ENCODE data around the gene TDP2. TPM values are rescaled to one million over a fixed set of nuclear protein-coding genes. Genes with fewer than 3 reads are reported as not detected.

TDP2 gene, protein sequence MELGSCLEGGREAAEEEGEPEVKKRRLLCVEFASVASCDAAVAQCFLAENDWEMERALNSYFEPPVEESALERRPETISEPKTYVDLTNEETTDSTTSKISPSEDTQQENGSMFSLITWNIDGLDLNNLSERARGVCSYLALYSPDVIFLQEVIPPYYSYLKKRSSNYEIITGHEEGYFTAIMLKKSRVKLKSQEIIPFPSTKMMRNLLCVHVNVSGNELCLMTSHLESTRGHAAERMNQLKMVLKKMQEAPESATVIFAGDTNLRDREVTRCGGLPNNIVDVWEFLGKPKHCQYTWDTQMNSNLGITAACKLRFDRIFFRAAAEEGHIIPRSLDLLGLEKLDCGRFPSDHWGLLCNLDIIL
- total RNA-seq, result 10 to 100 TPM; 45.7 to 73.1 (median 49.5) TPM

DNA sequence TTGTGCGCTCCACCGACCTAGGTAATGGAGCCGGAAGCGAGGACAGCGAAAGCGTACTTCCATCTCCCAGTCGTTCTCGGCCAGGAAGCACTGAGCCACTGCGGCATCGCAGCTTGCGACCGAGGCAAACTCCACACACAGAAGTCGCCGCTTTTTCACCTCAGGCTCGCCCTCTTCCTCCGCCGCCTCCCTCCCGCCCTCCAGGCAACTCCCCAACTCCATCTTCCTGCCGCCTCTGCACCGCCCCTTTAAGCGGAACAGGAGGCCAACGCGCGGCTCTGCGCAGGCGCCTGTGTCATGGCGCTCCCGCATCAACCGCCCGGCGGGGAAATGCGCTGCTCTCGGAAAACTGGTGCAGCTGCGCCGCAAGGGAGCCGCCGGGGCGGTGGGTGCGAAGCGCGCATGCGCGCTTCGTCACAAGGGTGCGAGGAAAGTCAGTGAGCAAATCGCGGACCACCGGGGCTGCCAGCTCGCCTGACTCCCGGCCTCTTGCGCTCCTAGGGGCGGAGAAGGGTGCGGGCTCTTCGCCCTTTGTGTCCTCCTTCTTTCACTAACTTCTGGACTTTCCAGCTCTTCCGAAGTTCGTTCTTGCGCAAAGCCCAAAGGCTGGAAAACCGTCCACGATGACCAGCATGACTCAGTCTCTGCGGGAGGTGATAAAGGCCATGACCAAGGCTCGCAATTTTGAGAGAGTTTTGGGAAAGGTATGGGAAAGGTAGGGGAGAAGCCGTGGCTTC lies at the start of gene TDP2, which contains the start of gene ACOT13:
Gene TDP2 (minus strand): TSS at position 259 of the 737 bp plus-strand sequence. CDS start 37 bp downstream, at position 222.
Gene ACOT13 (plus strand): TSS at position 437 of the 737 bp plus-strand sequence. CDS start 187 bp downstream, at position 624.
- TF ChIP-seq, protein P1, sequence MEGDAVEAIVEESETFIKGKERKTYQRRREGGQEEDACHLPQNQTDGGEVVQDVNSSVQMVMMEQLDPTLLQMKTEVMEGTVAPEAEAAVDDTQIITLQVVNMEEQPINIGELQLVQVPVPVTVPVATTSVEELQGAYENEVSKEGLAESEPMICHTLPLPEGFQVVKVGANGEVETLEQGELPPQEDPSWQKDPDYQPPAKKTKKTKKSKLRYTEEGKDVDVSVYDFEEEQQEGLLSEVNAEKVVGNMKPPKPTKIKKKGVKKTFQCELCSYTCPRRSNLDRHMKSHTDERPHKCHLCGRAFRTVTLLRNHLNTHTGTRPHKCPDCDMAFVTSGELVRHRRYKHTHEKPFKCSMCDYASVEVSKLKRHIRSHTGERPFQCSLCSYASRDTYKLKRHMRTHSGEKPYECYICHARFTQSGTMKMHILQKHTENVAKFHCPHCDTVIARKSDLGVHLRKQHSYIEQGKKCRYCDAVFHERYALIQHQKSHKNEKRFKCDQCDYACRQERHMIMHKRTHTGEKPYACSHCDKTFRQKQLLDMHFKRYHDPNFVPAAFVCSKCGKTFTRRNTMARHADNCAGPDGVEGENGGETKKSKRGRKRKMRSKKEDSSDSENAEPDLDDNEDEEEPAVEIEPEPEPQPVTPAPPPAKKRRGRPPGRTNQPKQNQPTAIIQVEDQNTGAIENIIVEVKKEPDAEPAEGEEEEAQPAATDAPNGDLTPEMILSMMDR (IDR thresholded peaks at IDR 0.05; ENCODE audit: low read depth), result no peak

DNA sequence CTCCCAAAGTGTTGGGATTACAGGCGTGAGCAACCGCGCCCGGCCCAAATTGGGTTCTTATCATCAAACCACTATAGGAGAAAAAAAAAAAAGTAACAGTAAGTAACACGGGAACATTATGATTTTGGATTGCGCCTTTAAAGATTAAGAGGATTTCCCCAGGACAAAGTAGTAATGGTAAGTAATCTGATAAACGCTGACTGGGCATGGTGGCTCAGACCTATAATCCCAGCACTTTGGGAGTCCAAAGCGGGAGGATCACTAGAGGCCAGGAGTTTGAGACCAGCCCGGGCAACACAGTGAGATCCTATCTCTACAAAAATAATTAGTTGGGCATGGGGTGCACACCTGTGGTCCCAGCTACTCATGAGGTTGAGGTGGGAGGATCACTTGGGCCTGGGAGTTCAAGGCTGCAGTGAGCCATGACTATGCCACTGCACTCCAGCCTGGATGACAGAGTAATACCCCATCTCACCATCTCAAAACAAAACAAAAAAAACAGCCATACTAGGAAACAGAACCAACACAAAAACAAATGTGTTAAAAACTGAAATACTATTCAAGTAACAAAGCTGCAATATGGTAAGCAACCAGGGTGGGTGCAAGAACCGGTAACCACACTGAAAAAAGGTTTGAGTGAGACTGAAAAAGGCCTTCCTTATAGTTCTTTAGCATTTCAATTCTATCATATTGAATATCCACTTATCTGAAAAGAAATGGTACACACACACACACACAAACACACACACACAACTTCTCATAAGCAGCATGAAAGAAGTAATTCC lies 44.0 kb upstream of the TDP2 start:
- TF ChIP-seq, protein P1 (IDR thresholded peaks at IDR 0.05; ENCODE audit: low read depth), result no peak

DNA sequence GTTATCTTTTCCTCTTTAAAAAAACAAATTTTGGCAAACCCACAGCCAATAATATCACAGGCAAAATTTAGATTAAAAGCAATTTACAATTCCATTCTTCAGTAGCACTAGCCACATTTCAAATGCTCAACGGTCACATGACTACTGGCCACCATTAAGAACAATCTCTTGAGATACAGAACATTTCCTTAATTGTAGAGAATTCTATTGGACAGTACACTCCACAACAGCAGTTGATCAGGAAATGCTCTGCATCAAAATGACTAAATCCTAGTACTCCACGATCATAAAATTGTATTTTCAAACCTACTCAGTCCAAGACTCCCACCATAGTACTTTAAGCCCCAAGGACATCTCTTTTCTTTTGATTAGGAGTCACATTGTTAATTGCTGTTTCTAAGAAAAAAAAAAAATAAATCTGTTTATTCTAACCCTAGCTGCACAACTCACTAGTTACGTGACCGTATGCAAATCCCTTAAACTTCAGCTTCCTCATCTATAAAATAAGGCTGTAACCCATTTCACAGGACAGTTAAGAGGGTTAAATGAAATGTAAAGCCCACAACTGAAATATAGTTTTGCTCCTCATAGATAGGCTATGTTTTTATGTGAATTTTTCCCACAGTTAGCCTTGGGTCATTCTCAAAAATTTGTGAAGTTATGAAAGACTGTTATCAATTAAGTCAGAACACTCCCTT lies 42.5 kb upstream of the TDP2 start:
- TF ChIP-seq, protein P1 (IDR thresholded peaks at IDR 0.05; ENCODE audit: low read depth), result no peak

DNA sequence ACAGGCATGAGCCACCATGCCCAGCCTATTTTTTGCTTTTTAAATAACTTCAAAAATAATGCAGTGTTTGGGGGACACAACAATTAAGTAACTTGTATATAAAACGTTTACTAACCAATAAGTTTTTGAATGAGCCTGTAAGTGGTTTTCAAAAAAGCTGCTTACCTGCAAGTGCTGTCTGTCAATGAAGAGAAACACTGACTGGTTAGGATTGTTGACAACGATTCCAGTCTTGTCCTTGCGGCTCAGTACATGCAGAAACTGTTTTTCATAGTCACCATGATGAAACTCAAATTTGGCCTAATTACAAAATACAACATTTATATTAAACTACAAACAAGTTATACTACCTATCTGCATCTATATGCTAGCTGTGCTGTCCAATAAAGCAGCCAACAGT lies 41.9 kb upstream of the TDP2 start:
- TF ChIP-seq, protein P1 (IDR thresholded peaks at IDR 0.05; ENCODE audit: low read depth), result no peak

DNA sequence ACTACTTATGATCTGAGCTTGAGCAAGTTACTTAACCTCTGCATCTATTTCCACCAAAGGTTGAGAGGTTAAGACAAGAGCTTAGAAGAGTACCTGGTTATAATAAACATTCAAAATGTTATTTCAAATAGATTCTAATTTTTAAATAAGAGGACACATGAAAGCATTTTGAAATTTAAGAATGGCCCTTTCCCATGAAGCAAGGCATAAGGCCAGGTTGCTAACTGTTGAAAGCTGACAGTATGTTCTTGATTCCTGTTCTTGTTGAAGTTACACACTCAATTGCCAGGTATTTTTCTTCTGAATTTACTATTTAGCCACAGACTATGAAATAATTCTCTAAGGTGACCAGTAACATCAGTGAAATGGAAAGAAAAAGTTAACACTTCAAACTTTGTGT lies 37.8 kb upstream of the TDP2 start:
- TF ChIP-seq, protein P1 (IDR thresholded peaks at IDR 0.05; ENCODE audit: low read depth), result no peak

DNA sequence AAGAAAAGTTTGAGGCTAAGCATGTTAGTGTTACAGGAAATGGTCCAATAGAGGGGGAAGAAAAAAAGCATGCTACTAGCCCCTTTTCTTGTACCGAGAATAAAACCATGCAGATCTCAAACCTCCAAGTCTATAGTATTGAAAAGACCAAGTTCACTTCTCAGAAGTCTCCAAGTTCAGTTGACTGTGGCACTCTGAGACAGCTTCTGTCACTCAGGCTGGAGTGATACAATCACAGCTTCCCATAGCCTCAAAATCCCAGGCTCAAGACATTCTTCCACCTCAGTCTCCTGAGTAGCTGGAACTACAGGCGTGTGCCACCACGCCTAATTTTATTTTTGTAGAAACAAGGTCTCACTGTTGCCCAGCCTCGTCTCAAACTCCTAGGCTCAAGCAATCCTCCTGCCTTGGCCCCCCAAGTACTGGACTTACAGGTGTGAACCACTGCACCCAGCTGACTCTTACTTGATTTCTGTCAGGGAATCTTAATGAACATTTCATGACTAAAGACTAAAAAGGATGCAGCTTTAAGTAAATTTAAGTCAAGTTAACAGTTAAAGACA lies 36.1 kb upstream of the TDP2 start:
- TF ChIP-seq, protein P1 (IDR thresholded peaks at IDR 0.05; ENCODE audit: low read depth), result no peak
